Heart left ventricle (tissue), 13 donors: ENCODE results near the gene PARS2.

Experiments
- CTCF ChIP-seq, 12 donors: fragments of 200-600 bp; sonication (generic) in 4 of 12; IDR thresholded peaks; one replicate each; pipeline versions ENCODE4 v1.5.0 to v1.8.0; 2018 to 2022; ENCODE audit warnings: antibody characterized with exemption in 12 of 12, mild to moderate bottlenecking in 5 of 12
- POLR2A ChIP-seq, 2 donors: fragments of 450-650 bp; IDR thresholded peaks; one replicate each; pipeline ENCODE4 v1.6.1; 2017; ENCODE audit warnings: antibody characterized with exemption in 2 of 2, mild to moderate bottlenecking in 2 of 2, moderate library complexity in 2 of 2
- donor health status: ischemic (EF 13 %, LVEDD 7.1; RV severe dilation, severe dysfunction).
- donor health status: DM: no; HTN: yes; CAD: no.
- donor health status: DM: no; HTN: no; CAD: no.
- donor health status: ischemic (EF 25% LVEDD 6.9; RV normal size, moderate dysfunction).
- donor health status: ischemic (EF 25% LVEDD 5.7; RV mildly dilated, moderate dysfunction).
- donor health status: ischemic (EF 35%, LVEDD 5.7; RV mildly dilated, moderate dysfunction).
- donor health status: nonischemic (EF 11% LVEDD 7.7; RV severe dilation, severe dysfunction).
- donor health status: DM: yes; HTN: yes; CAD: no.
- donor health status: PGD.
- donor health status: ischemic (EF 29% LVEDD 5.4; RV normal size, mild dysfunction).
- donor health status: nonischemic (EF 23%, LVEDD 6.1; RV moderate dilation, normal function).

DNA sequence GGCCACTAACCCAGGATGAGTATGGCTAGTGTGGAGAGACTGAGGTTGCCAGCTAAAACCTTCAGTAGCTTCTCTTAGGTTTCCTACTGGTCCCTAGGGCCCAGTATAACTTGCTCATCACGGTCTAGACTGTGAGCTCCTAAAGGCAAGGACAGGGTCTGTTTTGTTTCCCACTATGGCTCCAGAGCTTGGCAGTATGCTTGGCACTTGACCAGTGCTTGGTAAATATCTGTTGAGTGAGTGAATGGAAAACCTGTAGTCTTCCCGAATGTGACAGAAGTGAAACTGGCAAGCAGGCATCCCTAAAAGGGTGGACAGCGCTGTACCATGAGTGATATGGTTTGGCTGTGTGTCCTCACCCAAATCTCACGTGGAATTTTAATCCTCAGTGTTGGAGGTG, 13.1 kb upstream of the PARS2 start:
- TF ChIP-seq CTCF (IDR thresholded peaks at IDR 0.05) (no peak), POLR2A (IDR thresholded peaks at IDR 0.05) (no peak)
